WTC11 (cell line): Measurements from ENCODE around the gene NMUR1. TPM values are rescaled to one million over a fixed set of nuclear protein-coding genes. Genes with fewer than 3 reads are reported as not detected.

Experiments
- ATAC-seq: fragments of 200-7000 bp; cut with Tn5 transposase; 2 replicates; pipeline ENCODE4 v1.10.0; 2021; ENCODE audit warnings: mild to moderate bottlenecking, moderate library complexity
- CTCF ChIA-PET: fragments of 300-600 bp; sonication (Branson Sonifier 250); formaldehyde crosslinking; loops from one replicate; lab custom pipeline; 2021; ENCODE audit warnings: antibody characterized with exemption; lab: Charles Lee
- POLR2A ChIA-PET: fragments of 350-600 bp; sonication (Branson Sonifier 250); formaldehyde crosslinking; loops from one replicate; lab custom pipeline; 2021; ENCODE audit warnings: antibody characterized with exemption; lab: Charles Lee
- DNase-seq: peaks from one replicate; pipeline ENCODE4 v3.0.0; 2021; ENCODE audit warnings: low spot score
- H3K27ac Mint-ChIP-seq: 2 replicates; pipeline ENCODE4 v1.8.0; 2021; ENCODE audit warnings: mixed read lengths
- H3K27me3 Mint-ChIP-seq: 2 replicates; pipeline ENCODE4 v1.8.0; 2021; ENCODE audit warnings: low read depth, mild to moderate bottlenecking, moderate library complexity, mixed read lengths
- H3K36me3 Mint-ChIP-seq: 2 replicates; pipeline ENCODE4 v1.8.0; 2021; ENCODE audit warnings: mixed read lengths
- H3K4me1 Mint-ChIP-seq: 2 replicates; pipeline ENCODE4 v1.8.0; 2022; ENCODE audit warnings: mixed read lengths
- H3K4me3 Mint-ChIP-seq: 2 replicates; pipeline ENCODE4 v1.8.0; 2021; ENCODE audit warnings: mild to moderate bottlenecking, moderate library complexity, mixed read lengths
- H3K9me3 Mint-ChIP-seq: 2 replicates; pipeline ENCODE4 v1.8.0; 2021; ENCODE audit warnings: mixed read lengths
- AR ChIP-seq: fragments of 250-450 bp; sonication (Bioruptor Pico); IDR thresholded peaks from 2 replicates; pipeline ENCODE4 v1.9.0; 2021; ENCODE audit warnings: mild to moderate bottlenecking
- CREB1 ChIP-seq: sonication (generic); formaldehyde crosslinking; IDR thresholded peaks from 2 replicates; pipeline ENCODE4 v1.8.0; 2023; ENCODE audit warnings: mild to moderate bottlenecking, missing genetic modification reagents
- FOXP1 ChIP-seq: sonication (generic); formaldehyde crosslinking; IDR thresholded peaks from 2 replicates; pipeline ENCODE4 v1.8.0; 2022; ENCODE audit warnings: missing genetic modification reagents, mild to moderate bottlenecking, moderate library complexity, borderline replicate concordance
- JAZF1 ChIP-seq: fragments of 250-450 bp; sonication (Bioruptor Pico); IDR thresholded peaks from 2 replicates; pipeline ENCODE4 v1.9.0; 2021; ENCODE audit warnings: moderate library complexity, mild to moderate bottlenecking, inconsistent platforms
- NFATC4 ChIP-seq: fragments of 250-450 bp; sonication (Bioruptor Pico); IDR thresholded peaks from 2 replicates; pipeline ENCODE4 v1.9.0; 2021; ENCODE audit warnings: mild to moderate bottlenecking
- NR1H2 ChIP-seq: sonication (generic); formaldehyde crosslinking; IDR thresholded peaks from 2 replicates; pipeline ENCODE4 v1.9.0; 2021; ENCODE audit warnings: mild to moderate bottlenecking, moderate library complexity, missing genetic modification reagents
- TCF7 ChIP-seq: sonication (generic); formaldehyde crosslinking; IDR thresholded peaks from 2 replicates; pipeline ENCODE4 v1.8.0; 2022; ENCODE audit warnings: mild to moderate bottlenecking, low read depth, missing genetic modification reagents, moderate library complexity
- ZNF425 ChIP-seq: fragments of 250-450 bp; sonication (Bioruptor Pico); conservative IDR thresholded peaks from 2 replicates; pipeline ENCODE4 v1.9.0; 2021; ENCODE audit warnings: mild to moderate bottlenecking
- total RNA-seq: library from RNA; stranded (reverse); gene quantifications from 3 replicates; pipeline ENCODE4 v1.2.3, GENCODE V29; 2021
- TF ChIP-seq, protein P1 (sequence below): sonication (generic); formaldehyde crosslinking; IDR thresholded peaks from 2 replicates; pipeline ENCODE4 v1.8.0; 2022; ENCODE audit warnings: missing genetic modification reagents
- TF ChIP-seq, protein P2 (sequence below): sonication (generic); formaldehyde crosslinking; IDR thresholded peaks from 2 replicates; pipeline ENCODE4 v1.8.1; 2022; ENCODE audit warnings: low read depth, mild to moderate bottlenecking, moderate library complexity, missing genetic modification reagents, borderline replicate concordance
- TF ChIP-seq, protein P3 (sequence below): sonication (generic); formaldehyde crosslinking; IDR thresholded peaks from 2 replicates; pipeline ENCODE4 v1.8.1; 2022; ENCODE audit warnings: mild to moderate bottlenecking, moderate library complexity, missing genetic modification reagents

The NMUR1 gene
- total RNA-seq, 1 experiment from 2014 or later: 0.42 TPM

GRCh38 chr2:231513746-231514224 is 16.5 kb downstream of the NMUR1 start:
- no peak for TF ChIP-seq NR1H2 (CRISPR knock-in tag)
- TF ChIP-seq, protein P1, sequence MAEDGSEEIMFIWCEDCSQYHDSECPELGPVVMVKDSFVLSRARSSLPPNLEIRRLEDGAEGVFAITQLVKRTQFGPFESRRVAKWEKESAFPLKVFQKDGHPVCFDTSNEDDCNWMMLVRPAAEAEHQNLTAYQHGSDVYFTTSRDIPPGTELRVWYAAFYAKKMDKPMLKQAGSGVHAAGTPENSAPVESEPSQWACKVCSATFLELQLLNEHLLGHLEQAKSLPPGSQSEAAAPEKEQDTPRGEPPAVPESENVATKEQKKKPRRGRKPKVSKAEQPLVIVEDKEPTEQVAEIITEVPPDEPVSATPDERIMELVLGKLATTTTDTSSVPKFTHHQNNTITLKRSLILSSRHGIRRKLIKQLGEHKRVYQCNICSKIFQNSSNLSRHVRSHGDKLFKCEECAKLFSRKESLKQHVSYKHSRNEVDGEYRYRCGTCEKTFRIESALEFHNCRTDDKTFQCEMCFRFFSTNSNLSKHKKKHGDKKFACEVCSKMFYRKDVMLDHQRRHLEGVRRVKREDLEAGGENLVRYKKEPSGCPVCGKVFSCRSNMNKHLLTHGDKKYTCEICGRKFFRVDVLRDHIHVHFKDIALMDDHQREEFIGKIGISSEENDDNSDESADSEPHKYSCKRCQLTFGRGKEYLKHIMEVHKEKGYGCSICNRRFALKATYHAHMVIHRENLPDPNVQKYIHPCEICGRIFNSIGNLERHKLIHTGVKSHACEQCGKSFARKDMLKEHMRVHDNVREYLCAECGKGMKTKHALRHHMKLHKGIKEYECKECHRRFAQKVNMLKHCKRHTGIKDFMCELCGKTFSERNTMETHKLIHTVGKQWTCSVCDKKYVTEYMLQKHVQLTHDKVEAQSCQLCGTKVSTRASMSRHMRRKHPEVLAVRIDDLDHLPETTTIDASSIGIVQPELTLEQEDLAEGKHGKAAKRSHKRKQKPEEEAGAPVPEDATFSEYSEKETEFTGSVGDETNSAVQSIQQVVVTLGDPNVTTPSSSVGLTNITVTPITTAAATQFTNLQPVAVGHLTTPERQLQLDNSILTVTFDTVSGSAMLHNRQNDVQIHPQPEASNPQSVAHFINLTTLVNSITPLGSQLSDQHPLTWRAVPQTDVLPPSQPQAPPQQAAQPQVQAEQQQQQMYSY (CRISPR knock-in tag): peak; percentile 29; the same call in 1 of the 2 replicates
- TF ChIP-seq FOXP1 (CRISPR knock-in tag): no peak
- TF ChIP-seq, protein P2, sequence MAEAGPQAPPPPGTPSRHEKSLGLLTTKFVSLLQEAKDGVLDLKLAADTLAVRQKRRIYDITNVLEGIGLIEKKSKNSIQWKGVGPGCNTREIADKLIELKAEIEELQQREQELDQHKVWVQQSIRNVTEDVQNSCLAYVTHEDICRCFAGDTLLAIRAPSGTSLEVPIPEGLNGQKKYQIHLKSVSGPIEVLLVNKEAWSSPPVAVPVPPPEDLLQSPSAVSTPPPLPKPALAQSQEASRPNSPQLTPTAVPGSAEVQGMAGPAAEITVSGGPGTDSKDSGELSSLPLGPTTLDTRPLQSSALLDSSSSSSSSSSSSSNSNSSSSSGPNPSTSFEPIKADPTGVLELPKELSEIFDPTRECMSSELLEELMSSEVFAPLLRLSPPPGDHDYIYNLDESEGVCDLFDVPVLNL (CRISPR knock-in tag): no peak
- TF ChIP-seq AR: 0 out of 2 replicates have a peak, but pooled peaks have one; percentile 44
- ChIA-PET CTCF (interaction anchor here (0.6 to 1.0 kb wide), 5 partner anchors 26 to 159 kb away, joined by 3 to 4 read pairs (median 3); no protein-coding TSS in a partner anchor), POLR2A (interaction anchor here (1.6 kb wide), 1 partner anchor 50 kb away, joined by 13 read pairs; the partner anchor contains the start of gene NCL)
- H3K9me3 Mint-ChIP-seq: no peaks in the 10 kb centered on the region
- DNase-seq: no peak
- peak overlapping the region; percentile 99 for H3K27ac Mint-ChIP-seq
- H3K36me3 Mint-ChIP-seq: peaks cover 4% of the 10 kb centered on the region
- H3K4me1 Mint-ChIP-seq: peaks cover 22% of the 10 kb centered on the region
- peaks cover 11% of the 10 kb centered on the region for H3K27me3 Mint-ChIP-seq
- H3K4me3 Mint-ChIP-seq: peak overlapping the region; percentile 90
- peak; percentile 1; the same call in 1 of the 2 replicates for ATAC-seq

DNA sequence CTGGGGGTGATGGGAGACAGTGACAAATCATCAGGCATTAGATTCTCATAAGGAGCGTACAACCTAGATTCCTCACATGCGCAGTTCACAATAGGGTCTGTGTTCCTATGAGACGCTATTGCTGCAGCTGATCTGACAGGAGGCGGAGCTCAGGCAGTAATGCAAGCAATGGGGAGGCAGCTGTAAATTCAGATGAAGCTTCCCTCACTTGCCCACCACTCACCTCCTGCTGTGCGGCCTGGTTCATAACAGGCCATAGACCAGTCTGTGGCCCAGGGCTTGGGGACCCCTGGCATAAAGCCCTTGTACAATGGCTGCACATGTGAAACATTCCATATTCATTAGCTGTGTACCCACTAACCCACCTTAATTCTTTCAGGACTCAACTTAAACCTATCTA is 18.0 kb downstream of the NMUR1 start:
- peaks cover 7% of the 10 kb centered on the region for H3K36me3 Mint-ChIP-seq
- peaks cover 22% of the 10 kb centered on the region for H3K4me1 Mint-ChIP-seq
- H3K9me3 Mint-ChIP-seq: no peaks in the 10 kb centered on the region
- TF ChIP-seq TCF7 (CRISPR knock-in tag) (no peak), JAZF1 (CRISPR knock-in tag) (no peak), NFATC4 (CRISPR knock-in tag) (no peak), CREB1 (CRISPR knock-in tag) (no peak), ZNF425 (CRISPR knock-in tag) (no peak)
- TF ChIP-seq, protein P3, sequence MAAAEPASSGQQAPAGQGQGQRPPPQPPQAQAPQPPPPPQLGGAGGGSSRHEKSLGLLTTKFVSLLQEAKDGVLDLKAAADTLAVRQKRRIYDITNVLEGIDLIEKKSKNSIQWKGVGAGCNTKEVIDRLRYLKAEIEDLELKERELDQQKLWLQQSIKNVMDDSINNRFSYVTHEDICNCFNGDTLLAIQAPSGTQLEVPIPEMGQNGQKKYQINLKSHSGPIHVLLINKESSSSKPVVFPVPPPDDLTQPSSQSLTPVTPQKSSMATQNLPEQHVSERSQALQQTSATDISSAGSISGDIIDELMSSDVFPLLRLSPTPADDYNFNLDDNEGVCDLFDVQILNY (CRISPR knock-in tag): no peak
- TF ChIP-seq, all 79 proteins: peak for 0
- Mint-ChIP-seq H3K27ac (peak overlapping the region; percentile 78; the same call in 1 of the 2 replicates), H3K4me3 (no peak overlapping the region; the same call in 1 of the 2 replicates), H3K27me3 (peaks cover 11% of the 10 kb centered on the region; the same call in 1 of the 2 replicates)
- ChIA-PET POLR2A (no interaction called here), CTCF (interaction anchor here (0.6 to 1.2 kb wide), 5 partner anchors 10 to 241 kb away, joined by 3 to 6 read pairs (median 4); no protein-coding TSS in a partner anchor)
- DNase-seq: no peak
- ATAC-seq: no peak
